GM21381 (cell line): ENCODE measurements around the gene ACTL10.

Source experiments
- ATAC-seq: cut with Tn5 transposase; IDR thresholded peaks from one replicate; pipeline ENCODE4 v1.9.1; 2021; ENCODE audit warnings: mild to moderate bottlenecking, moderate library complexity; ENCODE audit not compliant: unreplicated experiment

ACTL10 gene

GRCh38 chr20:33676121-33676520 lies 9.4 kb downstream of the ACTL10 start:
- ATAC-seq, result no peak

DNA sequence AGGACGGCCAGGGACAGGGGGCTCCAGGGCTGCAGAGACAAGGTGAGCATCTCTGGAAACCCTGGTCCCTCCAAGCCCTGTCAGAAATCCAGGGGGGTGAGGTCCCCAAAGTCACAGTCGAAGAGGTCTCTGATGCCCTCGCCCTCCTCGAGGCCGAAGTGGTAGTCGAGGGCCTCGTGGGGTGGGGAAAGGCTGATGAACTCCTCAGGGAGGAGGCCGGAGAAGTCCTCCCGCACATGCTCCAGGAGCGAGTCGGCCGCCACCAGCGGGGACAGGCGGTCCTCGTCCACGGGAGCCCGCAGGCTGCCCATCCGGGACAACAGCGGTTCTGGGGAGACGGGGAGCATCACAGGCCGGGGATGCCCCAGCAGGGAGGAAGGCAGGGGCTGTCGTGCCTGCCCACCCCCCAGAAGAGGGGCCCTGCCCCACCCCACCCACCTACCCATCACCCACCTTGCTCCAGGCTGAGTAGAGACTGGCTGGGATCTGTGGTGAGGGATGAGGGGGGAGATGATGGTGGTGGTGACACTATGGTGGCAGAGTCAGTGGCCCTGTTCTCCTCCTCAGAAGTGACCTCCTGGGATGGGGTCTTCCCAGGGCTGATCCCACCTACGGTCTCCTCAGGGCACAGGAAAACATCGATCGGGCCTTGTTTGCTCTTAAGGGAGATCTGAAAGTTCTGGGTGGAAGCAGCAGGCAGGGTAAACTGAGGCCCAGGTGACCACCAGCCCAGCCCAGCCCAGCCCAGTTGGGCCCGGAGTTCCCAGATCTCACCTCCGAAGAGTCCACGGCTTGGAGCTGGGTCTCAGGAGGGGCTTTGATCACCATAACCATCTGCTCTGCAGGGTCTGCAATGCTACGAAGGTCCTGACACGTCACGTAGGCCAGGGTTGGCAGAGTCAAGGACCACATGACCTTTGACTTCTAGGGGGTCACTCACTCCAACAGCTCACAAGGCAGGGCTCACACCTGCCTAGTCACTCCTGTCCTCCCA lies 10.2 kb downstream of the ACTL10 start:
- ATAC-seq, result no peak

- ATAC-seq, result no peak
These were observed 11.4 kb downstream of the ACTL10 start for GRCh38 chr20:33677991-33678702.

DNA sequence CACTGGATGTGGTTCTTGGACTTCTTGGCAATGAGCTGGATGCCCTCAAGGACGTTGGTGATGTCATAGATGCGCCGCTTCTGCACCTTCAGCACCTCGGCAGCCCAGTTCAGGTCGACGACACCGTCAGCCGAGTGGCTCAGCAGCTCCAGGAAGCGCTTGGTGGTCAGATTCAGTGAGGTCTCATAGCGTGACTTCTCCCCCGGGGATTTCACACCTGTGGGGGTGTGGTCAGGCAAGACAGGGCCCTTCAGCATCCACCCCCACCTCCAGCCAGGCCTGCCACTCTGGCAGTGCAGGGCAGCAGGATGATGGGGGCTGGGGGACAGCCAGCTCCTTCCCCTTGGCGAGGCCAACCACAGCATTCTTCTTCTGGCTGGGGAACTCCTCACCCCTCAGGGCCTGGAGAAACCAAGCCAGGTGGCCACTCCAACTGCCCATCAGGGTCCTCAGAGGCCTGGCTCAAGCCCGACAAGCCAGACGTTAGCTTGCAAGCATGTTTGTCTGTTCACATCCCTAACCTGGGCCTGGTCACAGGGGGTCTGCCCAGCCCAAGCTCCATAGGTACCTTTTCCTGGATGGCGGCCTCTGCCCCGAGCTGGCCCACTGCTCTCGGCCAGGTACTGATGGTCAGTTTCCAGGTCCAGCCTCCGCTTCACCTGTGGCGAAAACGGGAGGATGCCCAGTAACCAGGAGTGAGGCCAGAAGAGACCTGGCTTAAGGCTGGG lies 13.2 kb downstream of the ACTL10 start:
- peak; percentile 61 for ATAC-seq

DNA sequence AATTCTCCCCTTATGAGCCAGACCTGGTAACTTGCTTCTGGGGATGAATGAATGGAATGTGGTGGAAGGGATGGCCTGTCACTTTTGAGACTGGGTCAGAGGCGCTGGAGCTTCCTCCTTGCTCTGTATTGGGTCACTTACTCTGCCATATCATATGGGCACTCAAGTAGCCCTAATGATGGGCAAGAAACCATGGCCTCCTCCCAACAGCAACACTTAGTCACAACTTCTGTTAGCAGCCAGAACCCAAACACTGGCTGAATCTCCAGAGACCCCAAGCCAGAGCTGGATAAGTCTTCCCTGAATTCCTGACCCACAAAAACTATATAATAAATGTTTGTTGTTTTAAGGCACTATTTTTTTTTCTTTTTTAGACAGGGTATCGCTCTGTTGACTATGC lies 13.9 kb downstream of the ACTL10 start:
- ATAC-seq, result no peak

DNA sequence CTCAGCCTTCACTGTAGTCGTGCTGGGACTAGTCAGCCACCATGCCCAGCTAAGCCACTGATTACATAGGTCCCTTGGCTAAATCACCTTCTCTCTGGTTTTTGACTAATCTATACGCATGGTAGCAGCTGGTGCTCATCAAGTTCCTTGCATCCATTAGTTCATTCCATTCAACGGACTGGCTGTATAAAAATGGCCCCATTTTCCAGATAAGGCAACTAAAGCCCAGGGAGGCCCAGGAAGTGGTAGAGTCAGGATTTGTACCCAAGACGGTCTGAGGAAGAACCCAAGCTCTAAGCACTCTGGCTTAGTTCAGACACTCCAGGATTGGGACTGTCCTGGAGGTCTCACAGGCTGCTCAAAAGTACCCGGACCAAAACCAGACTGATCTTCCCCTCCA lies 14.5 kb downstream of the ACTL10 start:
- ATAC-seq, result no peak

DNA sequence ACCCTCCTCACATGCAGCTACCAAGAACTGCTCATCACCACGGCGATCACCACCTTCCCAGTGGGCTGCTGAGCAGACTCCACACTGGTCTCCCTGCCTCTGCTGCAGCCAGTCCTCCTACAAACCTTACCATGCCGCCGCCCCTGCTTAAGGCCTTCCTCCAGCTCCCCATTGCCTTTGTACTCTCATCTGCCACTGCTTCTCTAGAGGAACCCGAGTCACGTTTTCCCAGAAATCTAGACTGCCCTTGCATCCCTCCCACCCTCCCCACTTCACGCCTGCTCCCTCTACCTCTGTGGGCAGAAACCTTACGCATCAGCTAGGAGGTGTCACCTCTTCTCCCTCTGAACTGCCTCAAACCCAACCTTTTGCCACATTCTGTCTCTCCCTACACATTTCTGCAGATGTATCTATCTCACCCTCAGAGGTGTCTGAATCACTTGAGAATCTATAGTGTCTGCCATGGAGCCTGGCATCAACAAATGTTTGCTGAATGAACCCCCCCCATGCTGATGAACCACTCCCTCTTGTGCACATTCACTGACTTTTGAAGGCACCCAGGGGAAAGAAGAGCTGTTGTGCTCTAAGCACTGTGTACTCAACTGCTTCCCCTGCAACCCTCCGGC lies 15.1 kb downstream of the ACTL10 start:
- no peak for ATAC-seq

- ATAC-seq, result no peak
These were observed 18.0 kb downstream of the ACTL10 start for GRCh38 chr20:33684533-33685327.

DNA sequence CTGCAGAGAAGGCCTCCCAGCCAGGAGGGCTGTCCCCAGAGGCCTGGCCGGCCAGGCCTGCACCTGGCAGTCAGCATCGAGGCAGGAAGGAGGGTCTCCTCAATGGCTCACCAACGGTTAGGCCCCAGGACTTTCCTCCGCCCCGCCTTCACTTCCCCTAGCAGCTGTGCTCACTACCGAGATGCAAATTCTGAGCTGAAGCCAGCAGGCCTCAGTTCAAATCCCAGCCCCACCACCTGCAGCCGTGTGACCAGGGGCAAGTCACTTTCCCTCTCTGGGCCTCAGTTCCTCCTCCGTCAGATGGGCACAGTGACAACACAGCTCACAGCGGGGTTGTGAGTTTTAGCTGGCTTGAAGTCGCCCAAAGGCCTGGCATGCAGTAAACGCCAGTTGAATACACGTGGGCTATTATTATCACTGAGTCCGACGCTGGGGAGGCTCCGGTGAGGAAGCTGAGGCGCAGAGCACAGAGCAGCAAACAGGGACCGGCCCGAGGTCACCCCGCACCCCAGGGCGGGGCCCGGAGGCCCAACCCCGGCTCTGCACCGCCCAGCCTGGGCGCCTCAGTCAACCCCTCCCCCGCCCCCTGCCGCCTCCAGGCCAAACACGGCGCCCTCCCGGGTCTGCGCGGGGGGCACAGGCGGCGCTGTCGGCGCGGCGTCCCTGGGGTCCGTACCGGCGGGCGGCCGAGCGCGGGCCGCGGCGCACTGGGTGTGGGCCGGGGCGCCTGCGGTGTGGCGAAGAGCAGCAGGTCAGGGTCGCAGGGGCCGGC lies 18.8 kb downstream of the ACTL10 start:
- ATAC-seq, result peak; percentile 33

GRCh38 chr20:33686100-33686983 lies 19.6 kb downstream of the ACTL10 start, which contains the start of gene E2F1:
TSS of gene E2F1 (minus strand) at chr20:33686385. CDS start at chr20:33686264, 121 bp downstream.
- ATAC-seq, result peak; percentile 79

DNA sequence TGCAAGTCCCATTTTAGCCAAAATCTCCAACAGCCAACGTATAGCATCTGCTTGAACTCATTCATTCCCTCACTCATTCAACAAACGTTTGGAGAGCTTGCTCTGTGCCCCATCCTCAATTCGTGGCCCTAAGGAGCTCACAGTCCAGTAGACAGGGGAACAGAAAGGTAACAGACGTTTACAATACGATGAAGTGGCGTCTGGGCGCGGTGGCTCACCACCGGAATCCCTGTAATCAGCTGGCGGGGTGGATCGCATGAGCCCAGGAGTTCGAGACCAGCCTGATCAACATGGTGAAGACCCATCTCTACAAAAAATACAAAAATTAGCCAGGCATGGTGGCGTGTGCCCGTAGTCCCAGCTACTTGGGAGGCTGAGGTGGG lies 20.2 kb downstream of the ACTL10 start:
- ATAC-seq, result no peak

- ATAC-seq, result no peak
These were observed 20.7 kb downstream of the ACTL10 start for GRCh38 chr20:33687370-33687915.

- no peak for ATAC-seq
These were observed 21.5 kb downstream of the ACTL10 start for GRCh38 chr20:33687993-33688937.

GRCh38 chr20:33688938-33689424 lies 22.2 kb downstream of the ACTL10 start:
- no peak for ATAC-seq

DNA sequence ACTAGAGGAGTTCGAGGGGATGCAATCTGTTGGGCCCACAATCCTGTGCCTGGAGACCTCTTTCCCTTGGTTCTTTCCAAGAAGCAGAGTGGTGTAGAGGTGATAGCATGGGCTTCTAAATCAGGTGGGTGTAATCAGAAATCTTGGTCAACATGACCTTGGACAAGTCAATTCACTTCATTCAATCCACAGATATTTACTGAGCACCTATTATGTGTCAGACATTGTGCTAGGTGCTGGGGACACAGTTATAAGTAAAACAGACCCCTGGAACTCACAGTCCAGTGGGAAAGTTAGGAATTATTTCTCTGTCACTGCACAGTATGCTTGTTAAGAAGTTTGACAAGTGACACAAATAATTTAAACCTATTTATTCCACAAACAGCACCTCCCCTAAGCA lies 22.8 kb downstream of the ACTL10 start:
- ATAC-seq, result no peak

DNA sequence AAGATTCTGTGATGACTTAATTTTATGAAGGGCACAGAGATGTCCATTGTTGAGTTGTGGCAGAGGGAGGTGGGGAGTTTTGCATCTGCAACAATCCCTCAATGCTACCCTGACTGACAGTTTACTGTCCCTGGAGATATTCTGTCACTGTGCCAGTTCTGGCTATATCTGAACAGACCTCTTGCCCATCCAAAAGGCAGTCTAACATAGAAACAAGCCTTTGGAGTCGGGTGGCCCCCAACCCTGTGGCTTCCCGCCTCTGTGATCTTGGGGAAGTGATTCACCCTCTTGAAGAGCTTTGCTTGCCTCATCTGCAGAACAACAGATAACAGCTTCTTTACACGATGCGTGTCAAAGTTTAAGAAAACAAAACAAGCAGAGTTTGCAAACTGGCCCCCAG lies 23.2 kb downstream of the ACTL10 start:
- no peak for ATAC-seq

- no peak for ATAC-seq
These were observed 26.5 kb downstream of the ACTL10 start for GRCh38 chr20:33693289-33693688.
